Neural progenitor cell (in vitro differentiated cells): ENCODE measurements around the gene MYO9B. TPM values are rescaled to one million over a fixed set of nuclear protein-coding genes. Genes with fewer than 3 reads are reported as not detected.

Source experiments
- DNase-seq: peaks from one replicate; pipeline ENCODE4 v3.0.0-alpha.2; 2016; ENCODE audit warnings: low spot score
- H2AFZ ChIP-seq: fragments of 200-600 bp; sonication (generic); replicated peaks from 2 replicates; pipeline ENCODE4 v1.6.1; 2016; ENCODE audit warnings: antibody characterized with exemption
- H3F3A ChIP-seq: fragments of 200-600 bp; sonication (generic); 2 replicates; pipeline ENCODE4 v1.6.1; 2016; ENCODE audit warnings: antibody characterized with exemption, low read depth
- H3K27ac ChIP-seq: fragments of 200-600 bp; sonication (generic); 2 replicates; pipeline ENCODE4 v1.5.1; 2016; ENCODE audit warnings: mild to moderate bottlenecking
- H3K27me3 ChIP-seq: fragments of 200-600 bp; sonication (generic); 2 replicates; pipeline ENCODE4 v1.6.1; 2016; ENCODE audit warnings: mild to moderate bottlenecking, moderate library complexity
- H3K36me3 ChIP-seq: fragments of 200-600 bp; sonication (generic); 2 replicates; pipeline ENCODE4 v1.5.1; 2016
- H3K4me1 ChIP-seq: fragments of 200-600 bp; sonication (generic); 2 replicates; pipeline ENCODE4 v1.6.1; 2016; ENCODE audit warnings: mixed run types
- H3K4me2 ChIP-seq: fragments of 200-600 bp; sonication (generic); 2 replicates; pipeline ENCODE4 v1.6.1; 2016
- H3K4me3 ChIP-seq: fragments of 200-600 bp; sonication (generic); 2 replicates; pipeline ENCODE4 v1.5.1; 2016
- H3K79me2 ChIP-seq: fragments of 200-600 bp; sonication (generic); 2 replicates; pipeline ENCODE4 v1.6.1; 2016; ENCODE audit warnings: low read depth
- H3K9ac ChIP-seq: fragments of 200-600 bp; sonication (generic); 2 replicates; pipeline ENCODE4 v1.6.1; 2016
- H3K9me3 ChIP-seq: fragments of 200-600 bp; sonication (generic); 2 replicates; pipeline ENCODE4 v1.5.1; 2016; ENCODE audit warnings: low read depth
- H4K20me1 ChIP-seq: fragments of 200-600 bp; sonication (generic); 2 replicates; pipeline ENCODE4 v1.6.1; 2016; ENCODE audit warnings: low read depth
- H3K27ac Mint-ChIP-seq: 3 replicates; pipeline ENCODE4 v1.8.0; 2021; ENCODE audit warnings: mixed read lengths
- H3K27me3 Mint-ChIP-seq: 2 replicates; pipeline ENCODE4 v1.8.0; 2022; ENCODE audit warnings: low read depth, mild to moderate bottlenecking, inconsistent platforms, moderate library complexity, mixed read lengths; ENCODE audit not compliant: insufficient read depth
- H3K36me3 Mint-ChIP-seq: 3 replicates; pipeline ENCODE4 v1.8.0; 2021; ENCODE audit warnings: mixed read lengths
- H3K4me1 Mint-ChIP-seq: 3 replicates; pipeline ENCODE4 v1.8.0; 2021; ENCODE audit warnings: mixed read lengths
- H3K4me3 Mint-ChIP-seq: 3 replicates; pipeline ENCODE4 v1.8.0; 2021; ENCODE audit warnings: mild to moderate bottlenecking, moderate library complexity, mixed read lengths
- H3K9me3 Mint-ChIP-seq: 3 replicates; pipeline ENCODE4 v1.8.0; 2020; ENCODE audit warnings: mixed read lengths
- EZH2 ChIP-seq: fragments of 200-600 bp; sonication (generic); IDR thresholded peaks from 2 replicates; pipeline ENCODE4 v1.6.1; 2017; ENCODE audit warnings: antibody characterized with exemption, mild to moderate bottlenecking, moderate library complexity
- EZH2phosphoT487 ChIP-seq: fragments of 200-600 bp; sonication (generic); IDR thresholded peaks from 2 replicates; pipeline ENCODE4 v1.6.1; 2017; ENCODE audit warnings: antibody characterized with exemption
- total RNA-seq: library from RNA; depleted of rRNA; stranded (reverse); fragments of >200 nt; gene quantifications from 2 replicates; pipeline ENCODE4 v1.2.3, GENCODE V29; 2015; ENCODE audit warnings: low replicate concordance
- TF ChIP-seq, protein P1 (sequence below): fragments of 200-600 bp; sonication (generic); IDR thresholded peaks from 2 replicates; pipeline ENCODE4 v1.5.1; 2017; ENCODE audit warnings: antibody characterized with exemption, mild to moderate bottlenecking

Gene MYO9B
- total RNA-seq, 1 donor from 2014 or later: 38.5 TPM

DNA sequence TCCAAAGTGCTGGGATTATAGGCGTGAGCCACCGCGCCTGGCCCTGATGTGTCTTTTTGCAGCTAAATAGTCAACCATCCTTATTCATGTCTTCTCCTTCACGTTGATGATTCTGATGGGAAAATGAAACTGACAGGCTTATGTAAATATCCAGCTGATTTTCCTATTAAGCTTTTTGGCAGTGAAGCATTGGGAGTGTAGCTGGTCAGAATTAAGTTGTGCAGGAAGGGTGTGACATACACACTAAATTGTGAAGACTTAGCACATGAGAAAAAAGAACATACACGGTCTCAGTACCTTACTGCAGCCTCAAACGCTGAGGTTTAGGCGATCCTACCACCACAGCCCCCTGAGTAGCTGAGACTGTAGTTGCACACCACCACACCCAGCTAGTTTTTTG lies 89.1 kb downstream of the MYO9B start:
- H3K4me1 ChIP-seq: no peaks in the 10 kb centered on the region
- Mint-ChIP-seq H3K36me3 (peaks cover 32% of the 10 kb centered on the region), H3K27me3 (no peaks in the 10 kb centered on the region), H3K9me3 (peaks cover 3% of the 10 kb centered on the region), H3K4me1 (no peaks in the 10 kb centered on the region), H3K4me3 (no peak overlapping the region), H3K27ac (no peak overlapping the region)
- TF ChIP-seq EZH2phosphoT487 (no peak), EZH2 (no peak)
- TF ChIP-seq, protein P1, sequence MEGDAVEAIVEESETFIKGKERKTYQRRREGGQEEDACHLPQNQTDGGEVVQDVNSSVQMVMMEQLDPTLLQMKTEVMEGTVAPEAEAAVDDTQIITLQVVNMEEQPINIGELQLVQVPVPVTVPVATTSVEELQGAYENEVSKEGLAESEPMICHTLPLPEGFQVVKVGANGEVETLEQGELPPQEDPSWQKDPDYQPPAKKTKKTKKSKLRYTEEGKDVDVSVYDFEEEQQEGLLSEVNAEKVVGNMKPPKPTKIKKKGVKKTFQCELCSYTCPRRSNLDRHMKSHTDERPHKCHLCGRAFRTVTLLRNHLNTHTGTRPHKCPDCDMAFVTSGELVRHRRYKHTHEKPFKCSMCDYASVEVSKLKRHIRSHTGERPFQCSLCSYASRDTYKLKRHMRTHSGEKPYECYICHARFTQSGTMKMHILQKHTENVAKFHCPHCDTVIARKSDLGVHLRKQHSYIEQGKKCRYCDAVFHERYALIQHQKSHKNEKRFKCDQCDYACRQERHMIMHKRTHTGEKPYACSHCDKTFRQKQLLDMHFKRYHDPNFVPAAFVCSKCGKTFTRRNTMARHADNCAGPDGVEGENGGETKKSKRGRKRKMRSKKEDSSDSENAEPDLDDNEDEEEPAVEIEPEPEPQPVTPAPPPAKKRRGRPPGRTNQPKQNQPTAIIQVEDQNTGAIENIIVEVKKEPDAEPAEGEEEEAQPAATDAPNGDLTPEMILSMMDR: no peak
- no peaks in the 10 kb centered on the region for H3K27me3 ChIP-seq
- H3K36me3 ChIP-seq: peaks cover 14% of the 10 kb centered on the region
- H3K9ac ChIP-seq: no peak overlapping the region
- H2AFZ ChIP-seq: no peak overlapping the region
- H3K9me3 ChIP-seq: no peaks in the 10 kb centered on the region
- no peaks in the 10 kb centered on the region for H3F3A ChIP-seq
- no peaks in the 10 kb centered on the region for H4K20me1 ChIP-seq
- no peak for DNase-seq
- no peak overlapping the region for H3K4me2 ChIP-seq
- no peak overlapping the region for H3K4me3 ChIP-seq
- no peak overlapping the region for H3K27ac ChIP-seq
- H3K79me2 ChIP-seq: no peaks in the 10 kb centered on the region

GRCh38 chr19:17165715-17166114 lies 90.1 kb downstream of the MYO9B start:
- Histone ChIP-seq H3K4me2 (no peak overlapping the region), H3K9ac (no peak overlapping the region), H3K4me3 (no peak overlapping the region), H3K79me2 (no peaks in the 10 kb centered on the region), H3K36me3 (peaks cover 14% of the 10 kb centered on the region), H3F3A (no peaks in the 10 kb centered on the region), H3K27ac (no peak overlapping the region), H3K4me1 (no peaks in the 10 kb centered on the region), H3K27me3 (no peaks in the 10 kb centered on the region), H3K9me3 (no peaks in the 10 kb centered on the region), H4K20me1 (no peaks in the 10 kb centered on the region), H2AFZ (no peak overlapping the region)
- Mint-ChIP-seq H3K27ac (no peak overlapping the region), H3K9me3 (peaks cover 3% of the 10 kb centered on the region), H3K4me3 (no peak overlapping the region), H3K4me1 (no peaks in the 10 kb centered on the region), H3K27me3 (no peaks in the 10 kb centered on the region), H3K36me3 (peaks cover 32% of the 10 kb centered on the region)
- DNase-seq: no peak
- TF ChIP-seq, protein P1: no peak
- TF ChIP-seq EZH2phosphoT487: no peak

- H3K27me3 Mint-ChIP-seq: no peaks in the 10 kb centered on the region
- no peak overlapping the region for H3K27ac ChIP-seq
- peaks cover under 1% of the 10 kb centered on the region for H3K36me3 ChIP-seq
- H3K79me2 ChIP-seq: no peaks in the 10 kb centered on the region
- H3K9ac ChIP-seq: no peak overlapping the region
- H3K9me3 Mint-ChIP-seq: no peaks in the 10 kb centered on the region
- no peak for TF ChIP-seq EZH2phosphoT487
- no peak for TF ChIP-seq EZH2
- TF ChIP-seq, protein P1: no peak
- DNase-seq: no peak
- H3K4me2 ChIP-seq: no peak overlapping the region
- no peak overlapping the region for H3K4me3 ChIP-seq
- H3K4me1 ChIP-seq: no peaks in the 10 kb centered on the region
- H2AFZ ChIP-seq: no peak overlapping the region
- H3K27ac Mint-ChIP-seq: no peak overlapping the region
- H3F3A ChIP-seq: no peaks in the 10 kb centered on the region
- H4K20me1 ChIP-seq: no peaks in the 10 kb centered on the region
- H3K9me3 ChIP-seq: no peaks in the 10 kb centered on the region
- H3K36me3 Mint-ChIP-seq: peaks cover 9% of the 10 kb centered on the region
- no peaks in the 10 kb centered on the region for H3K4me1 Mint-ChIP-seq
- no peaks in the 10 kb centered on the region for H3K27me3 ChIP-seq
- H3K4me3 Mint-ChIP-seq: no peak overlapping the region
Measured at GRCh38 chr19:17170538-17171297, 95.1 kb downstream of the MYO9B start.
